Hematopoietic multipotent progenitor cell treated with erythropoietin and hydrocortisone succinate and interleukin-3 and kit ligand, for 15 days (in vitro differentiated cells): ENCODE data around the gene FHL1.

Source experiments
- DNase-seq: peaks from one replicate; pipeline ENCODE4 v3.0.0-alpha.2; 2015; ENCODE audit warnings: low spot score

The FHL1 gene

DNA sequence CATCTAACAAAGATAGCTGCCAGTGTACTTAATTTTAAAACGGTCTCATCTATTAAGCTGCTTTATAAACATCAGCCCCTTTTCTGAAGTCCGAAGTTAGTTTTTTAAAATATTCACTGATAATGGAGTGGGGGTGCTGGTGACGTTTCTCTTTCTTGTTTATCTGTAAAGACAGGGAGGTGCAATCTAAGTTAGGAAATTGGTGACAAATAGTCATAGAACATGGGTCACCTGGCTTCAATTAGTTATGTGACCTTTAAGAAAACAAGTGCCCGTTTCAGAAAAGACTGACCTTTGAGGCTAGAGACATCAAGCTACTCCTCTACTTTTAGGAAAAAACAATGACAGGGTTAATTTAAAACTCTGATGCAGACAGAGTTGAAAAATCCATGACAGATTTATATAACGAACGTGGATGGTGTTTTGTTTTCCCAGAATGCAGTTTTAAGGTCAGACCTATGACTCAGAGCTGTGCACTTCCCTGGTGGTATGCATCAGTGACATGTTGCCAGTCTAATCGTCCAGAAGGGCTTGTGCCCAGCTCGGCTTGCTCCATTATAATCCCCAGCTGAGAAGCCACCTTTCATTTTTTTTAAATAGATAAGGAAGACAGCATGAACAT lies 38.2 kb downstream of the FHL1 start:
- no peak for DNase-seq

DNA sequence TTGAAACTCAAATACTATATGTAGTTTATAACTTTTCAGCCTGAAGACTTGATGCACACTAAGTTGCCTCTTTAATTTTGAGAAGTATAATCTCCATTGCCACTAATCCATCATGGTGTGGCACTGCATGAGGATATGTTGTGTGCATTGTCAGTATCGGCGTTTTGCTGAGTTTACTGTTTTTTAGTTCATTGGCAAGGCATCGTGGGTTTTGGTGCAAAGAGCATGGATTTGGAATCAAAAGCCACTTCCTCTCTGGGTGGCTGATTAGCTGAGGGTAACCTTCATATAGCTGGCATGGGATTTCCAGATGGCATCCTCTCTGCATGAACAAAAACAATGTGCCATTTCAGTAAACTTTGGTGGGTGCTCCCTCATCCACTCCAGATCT lies 38.7 kb downstream of the FHL1 start:
- no peak for DNase-seq

DNA sequence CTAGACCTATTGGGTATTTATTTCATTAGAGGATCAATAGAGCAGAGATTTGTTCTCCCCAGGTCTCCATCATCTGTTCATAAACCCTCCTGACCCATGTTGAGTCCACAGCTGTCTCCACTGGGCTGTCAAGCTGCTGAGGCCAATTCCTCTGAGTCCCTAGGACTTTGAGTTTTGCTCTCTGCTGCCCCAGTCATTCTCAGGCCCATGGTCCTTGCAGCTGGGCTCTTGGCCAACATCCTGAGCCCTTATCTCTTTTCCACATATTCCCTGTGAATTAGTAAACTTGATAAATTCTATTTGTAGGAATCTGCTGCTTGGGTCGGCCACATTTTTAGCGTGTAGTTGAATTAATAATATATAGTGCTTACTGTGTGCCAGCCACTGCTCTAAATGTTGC lies 41.9 kb downstream of the FHL1 start:
- no peak for DNase-seq

DNA sequence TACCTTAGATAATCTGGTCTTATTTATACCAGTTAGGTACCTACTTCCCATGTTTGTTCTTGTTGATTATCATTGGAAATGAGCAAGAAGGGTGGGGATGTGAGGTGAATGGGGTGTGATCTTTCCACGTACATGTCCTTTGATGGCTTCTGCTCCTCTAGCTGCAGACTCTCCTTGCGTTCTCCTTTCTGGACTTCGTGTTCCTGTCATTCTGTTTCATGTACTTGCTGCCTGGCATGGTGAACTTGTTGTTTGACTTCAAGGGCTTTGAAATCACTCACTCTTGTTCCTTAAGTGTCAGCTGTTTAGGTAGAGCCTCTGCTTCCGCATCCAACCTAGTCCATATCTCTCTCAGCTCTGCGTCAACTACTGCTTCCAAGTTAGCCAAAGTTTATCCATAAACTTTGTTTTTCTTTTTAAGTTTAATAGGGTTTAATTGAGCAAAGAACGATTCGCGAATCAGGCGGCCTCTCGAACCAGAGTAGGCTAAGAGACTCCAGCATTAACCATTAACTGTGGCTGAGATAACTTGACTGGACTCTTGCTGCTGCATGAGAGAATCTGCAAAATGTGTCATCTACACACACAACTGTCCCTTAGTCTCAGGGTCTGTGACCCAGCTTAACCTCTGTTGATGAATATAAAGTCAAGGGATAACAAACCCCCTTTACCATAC lies 42.8 kb downstream of the FHL1 start:
- DNase-seq = no peak

DNA sequence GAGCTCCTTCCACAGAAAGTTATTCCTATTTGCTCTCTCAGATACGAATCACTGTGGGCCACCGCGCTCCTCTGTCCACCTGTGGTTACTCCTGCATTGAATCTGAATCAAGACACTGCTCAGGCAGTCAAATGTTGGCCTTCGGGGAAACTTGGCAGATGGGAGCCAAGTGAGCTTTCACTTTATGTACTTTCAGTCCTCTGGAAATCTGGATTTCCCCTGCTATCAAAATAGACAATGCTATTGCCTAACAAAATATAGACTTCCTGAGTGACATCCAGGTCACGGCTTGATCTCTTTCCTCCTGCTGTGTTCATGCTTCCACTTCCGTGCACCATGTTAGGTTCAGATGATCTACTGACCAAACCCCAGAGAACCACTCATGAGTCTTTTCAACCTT lies 43.8 kb downstream of the FHL1 start:
- DNase-seq = no peak

DNA sequence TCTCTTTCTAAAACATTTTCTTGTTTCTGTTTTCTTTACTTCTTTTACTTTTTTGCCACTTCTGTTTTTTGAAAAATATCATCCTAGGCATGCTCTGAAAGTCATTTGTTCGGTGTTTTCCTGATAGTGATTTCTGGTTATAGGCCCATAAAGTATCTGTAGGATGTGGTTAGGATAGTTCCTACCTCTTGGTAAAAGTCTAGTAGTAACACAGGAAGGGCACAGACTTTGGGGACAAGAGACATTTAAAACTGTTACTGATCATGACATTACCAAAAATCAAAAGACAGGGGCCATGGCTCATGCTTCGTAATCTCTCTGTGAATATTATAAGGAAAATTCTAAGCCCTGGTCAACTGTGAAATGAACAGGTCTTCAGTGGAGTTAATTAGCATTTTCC lies 44.8 kb downstream of the FHL1 start:
- no peak for DNase-seq

DNA sequence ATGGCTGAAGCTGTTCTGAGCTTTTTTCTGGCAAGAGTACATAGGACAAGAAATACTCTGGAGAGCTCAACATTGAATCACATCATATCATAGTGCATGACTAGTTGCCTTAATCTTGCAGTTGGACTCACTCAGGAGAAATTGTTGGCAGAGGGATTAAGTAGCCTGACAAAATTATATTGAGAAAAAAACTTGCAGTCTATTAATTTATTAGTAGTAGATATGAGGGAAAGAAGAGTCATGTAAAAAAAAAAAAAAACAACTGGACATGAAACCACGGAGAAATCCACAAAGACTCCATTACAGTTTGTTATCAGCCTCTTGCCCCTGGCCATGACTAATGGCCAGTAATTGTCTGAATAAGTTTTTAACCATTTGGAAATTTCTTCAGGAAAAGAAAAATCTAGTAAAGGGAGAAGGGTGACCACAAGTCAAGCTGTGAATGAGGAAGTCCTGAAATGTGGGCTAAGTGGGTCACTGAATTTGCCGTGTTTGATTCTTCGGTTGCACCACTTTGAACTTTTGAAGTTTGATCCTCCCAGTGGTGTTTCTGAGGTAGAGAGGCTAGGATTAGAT lies 45.6 kb downstream of the FHL1 start:
- no peak for DNase-seq

DNA sequence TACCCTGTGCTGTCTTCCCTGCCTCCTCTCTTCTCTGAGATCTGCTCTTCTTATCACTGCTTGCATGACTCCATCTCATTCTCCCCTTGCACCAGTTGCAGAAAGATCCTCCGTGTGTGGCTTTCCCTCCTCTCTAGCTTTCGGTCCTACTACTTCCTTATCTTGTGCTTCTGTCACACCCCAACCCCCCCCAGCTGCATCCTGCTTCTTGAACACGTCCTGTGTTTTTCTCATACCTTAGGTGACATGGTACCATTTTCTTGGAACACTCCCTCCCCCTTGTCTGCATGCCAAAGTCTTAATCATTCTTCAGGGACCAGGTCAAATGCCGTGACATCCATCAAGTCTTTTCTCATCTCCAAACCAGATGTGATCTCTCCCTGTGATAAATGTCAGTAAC lies 46.4 kb downstream of the FHL1 start:
- DNase-seq = no peak

DNA sequence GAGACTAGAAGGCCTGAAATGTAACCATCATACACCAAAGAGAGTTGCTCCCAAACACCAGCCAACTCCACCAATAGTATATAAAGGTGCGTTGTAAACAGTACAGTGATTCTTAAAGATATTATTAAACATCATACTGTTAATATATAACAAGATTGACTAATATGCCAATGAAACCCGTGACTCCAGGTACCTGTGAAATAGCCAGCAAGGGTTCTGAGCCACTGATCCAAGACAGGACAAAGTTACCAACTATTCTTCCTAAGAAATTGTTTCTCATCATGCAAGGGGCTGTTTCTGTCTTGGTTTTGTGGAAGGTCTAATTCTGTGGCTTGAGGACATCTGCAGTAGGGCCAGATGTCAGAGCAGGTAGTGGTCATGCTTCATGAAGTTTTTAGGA lies 47.2 kb downstream of the FHL1 start:
- DNase-seq = no peak

DNA sequence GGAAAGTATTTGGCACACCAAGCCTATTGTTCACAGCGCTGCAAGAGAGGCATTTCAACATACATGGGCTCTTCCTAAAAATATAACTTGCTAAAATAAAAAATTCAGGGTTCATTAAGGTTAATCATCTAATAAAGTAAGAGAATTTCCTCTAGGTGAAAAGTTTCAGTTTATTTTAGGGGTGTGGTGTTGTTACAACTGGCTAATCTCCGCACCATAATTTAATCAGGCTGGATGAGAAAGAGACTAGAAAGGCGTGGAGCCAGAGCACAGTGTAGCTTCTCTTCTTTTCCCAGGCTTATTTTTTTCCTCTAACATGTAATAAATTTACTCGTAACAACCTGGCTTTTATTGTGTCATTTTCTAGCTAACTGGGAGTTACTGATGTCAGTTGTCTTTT lies 47.9 kb downstream of the FHL1 start:
- no peak for DNase-seq

DNA sequence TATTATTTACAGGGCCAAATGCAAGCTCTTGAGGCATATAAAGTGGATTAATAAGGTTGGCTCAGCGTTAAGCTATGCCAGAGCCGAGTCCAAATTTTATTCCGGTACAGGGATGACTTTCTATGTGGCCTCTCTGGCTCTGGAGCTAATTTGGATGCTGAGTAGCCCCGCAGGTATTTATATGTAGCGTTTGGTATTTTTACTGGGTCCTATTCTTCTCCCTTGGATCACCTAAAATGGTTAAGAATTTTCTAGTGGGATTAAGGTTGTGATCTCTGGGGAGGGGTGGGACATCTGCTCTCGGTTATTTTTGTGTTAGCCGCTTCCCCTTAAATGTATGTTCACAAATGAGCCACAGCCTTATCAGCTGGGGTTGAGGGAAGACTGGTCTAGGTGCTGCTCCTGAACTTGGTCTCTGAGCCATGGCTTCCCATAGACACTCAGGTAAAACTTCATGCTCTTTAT lies 49.4 kb downstream of the FHL1 start:
- no peak for DNase-seq

DNA sequence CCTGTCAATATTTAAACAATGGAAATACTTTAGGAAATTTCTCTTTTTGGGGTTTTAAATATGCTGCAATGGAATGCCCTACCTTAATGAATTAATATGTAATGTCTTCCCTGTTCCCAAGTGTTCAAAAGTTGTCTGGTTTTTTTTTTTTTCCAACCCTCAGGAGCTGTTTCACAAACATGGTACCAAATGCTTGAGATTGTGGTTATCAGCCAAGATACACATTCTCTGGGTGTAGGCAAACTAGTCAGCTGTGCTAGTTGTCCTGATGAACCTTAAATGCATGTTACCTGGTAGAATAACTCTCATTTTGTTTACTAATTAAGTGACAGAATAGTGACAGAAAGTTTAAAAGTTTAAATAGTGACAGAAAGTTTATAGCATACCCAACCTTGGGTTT lies 50.7 kb downstream of the FHL1 start:
- no peak for DNase-seq

DNA sequence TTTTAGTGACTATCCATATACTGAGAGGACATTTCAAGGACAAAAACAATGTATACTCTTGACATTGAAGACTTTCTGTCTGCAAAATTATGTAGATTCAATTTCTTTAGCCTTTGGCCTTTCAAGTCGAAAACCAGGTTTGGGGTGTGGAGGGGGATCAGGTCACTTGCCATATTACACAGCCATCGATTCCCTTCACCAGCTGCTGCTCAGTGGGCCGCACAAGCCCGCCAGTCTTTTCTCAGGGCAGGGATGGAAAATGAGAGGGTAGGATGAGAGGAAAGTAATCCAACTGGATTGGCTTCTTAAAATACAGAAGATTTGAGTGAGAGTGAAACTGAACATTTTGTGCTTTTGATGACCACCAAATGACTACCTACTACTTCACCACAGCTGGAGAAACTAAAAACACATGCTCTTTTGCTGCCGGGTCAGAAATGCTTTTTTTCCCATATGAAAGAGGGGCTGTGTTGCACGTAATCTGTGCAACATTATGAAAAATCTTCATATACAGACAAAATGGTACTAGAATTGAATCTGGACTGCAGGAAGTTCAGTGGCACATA lies 51.4 kb downstream of the FHL1 start:
- no peak for DNase-seq

DNA sequence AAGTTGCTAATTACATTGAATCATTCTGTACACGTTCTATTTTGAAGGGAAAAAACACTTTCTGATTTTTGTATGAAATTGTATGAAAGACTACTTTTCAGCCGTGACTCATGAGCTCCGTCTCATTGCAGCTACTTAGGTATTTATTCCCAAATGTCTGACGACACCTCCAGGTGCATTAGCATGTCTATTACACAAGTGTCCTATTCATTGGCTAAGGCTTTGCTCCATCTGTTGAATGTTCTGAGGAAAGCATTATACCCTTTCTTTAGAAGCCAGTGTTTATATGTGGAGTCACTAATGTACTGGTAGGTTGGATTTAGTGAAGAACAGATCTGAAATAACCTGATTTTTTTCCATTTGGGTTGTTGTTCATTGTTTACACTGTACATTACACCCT lies 52.0 kb downstream of the FHL1 start:
- no peak for DNase-seq

DNA sequence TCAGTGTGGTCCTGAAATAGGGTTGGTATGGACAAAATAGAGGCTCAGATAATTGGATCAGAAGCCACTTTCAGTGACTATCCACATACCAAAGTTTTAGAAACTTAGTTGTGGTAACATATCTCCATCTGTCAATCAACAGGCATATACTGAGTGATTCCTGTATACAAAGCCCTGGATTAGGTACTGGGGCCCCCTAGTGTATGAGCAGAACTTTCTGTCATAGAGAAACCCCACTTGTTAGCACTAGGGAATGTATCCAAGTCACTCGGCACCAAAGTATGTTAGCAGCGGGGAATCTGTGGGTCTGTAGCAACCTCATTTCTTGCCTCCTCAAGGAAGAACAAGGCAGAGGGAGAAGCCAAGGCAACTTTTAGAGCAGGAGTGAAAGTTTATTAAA lies 53.1 kb downstream of the FHL1 start:
- DNase-seq = no peak

DNA sequence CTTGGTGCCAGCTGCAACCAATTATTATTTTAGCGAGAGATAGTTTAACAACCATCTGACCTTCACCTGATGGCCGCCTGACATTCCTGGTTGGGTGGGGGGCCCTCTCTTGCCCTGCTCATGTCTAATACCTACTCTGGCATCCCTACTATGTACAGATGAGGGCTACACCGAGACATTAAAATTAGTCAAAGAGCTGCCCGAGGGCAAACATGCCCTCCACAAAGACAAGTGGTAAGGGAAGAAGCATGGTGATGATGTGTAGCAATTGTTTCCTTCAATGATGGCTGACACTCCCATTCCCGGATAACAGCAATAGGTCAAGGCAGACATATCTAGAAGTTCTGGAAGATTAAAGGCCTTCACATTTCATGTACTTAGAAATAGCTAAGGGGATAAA lies 54.3 kb downstream of the FHL1 start:
- DNase-seq = no peak

DNA sequence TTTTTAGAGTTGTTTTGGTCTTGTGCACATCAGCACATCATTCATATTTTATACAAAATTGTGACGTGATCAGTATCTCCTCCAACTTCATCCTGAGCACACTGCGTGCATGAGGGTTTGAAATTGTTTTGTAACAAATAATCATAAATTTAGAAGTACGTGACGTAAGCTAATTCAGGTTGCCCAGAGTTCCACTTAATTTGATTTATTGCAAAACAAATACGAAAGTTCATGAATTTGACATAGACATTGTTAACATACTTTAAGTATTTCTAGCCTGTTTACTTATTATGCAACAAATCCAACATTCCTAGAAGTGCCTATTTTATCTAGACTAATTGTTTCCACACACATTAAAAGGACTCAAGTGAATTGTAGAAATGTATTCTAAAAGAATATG lies 55.6 kb downstream of the FHL1 start:
- no peak for DNase-seq

DNA sequence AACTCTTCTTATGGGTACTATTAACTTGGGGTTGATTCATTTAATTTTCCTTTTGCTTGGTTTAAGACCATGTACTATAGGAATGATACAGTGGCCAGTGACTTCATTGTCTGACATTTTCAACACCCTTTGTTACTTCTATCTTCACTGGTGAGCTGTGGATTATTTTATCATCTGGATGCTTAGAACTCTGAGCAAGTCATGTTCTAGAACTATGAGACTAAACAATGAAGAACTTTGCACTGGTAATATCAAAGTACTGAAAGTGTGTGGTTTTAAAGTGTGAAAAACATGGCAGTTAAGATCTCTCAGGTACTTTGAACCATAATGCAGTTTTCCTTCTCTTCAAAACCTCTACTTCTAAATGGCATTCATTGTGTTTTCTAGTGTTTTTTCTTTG lies 56.1 kb downstream of the FHL1 start:
- no peak for DNase-seq

DNA sequence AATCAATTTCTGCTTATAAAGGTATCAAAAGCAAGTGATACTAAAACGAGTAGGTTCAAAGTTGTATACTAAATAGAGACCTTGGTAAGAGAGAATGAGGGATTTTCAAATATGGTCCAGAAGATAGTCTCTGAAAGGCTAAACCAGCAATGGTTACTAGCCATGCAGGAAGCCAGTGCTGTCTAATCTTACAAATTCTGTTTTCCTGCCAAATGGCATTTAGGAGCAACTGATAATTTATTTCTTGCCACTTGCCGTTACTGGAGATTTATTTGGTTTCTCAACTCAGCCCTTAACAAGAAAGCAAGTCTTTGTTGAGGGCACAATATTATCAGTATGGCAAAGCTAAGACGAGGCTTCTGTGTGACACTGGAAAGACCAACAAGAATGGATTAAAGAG lies 56.6 kb downstream of the FHL1 start:
- no peak for DNase-seq

DNA sequence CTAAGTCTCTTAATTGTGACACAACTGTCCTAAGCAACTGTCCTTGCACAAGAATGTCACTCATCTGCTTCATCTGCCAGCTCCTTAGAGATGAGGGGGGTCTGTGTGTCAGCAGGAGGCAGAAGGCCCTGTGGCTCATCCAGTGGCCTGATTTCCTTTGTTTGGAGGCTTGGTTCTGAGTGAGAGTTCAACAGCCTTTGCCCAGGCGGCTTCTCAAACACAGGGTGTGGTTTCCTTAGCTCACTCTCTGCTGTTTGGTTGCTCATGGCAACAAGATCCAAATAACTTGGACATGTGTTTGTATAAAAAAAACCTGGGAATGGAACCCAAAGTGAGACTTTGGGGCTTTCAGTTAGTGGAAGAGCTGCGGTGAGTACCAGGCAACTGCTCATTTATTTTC lies 57.2 kb downstream of the FHL1 start:
- DNase-seq = no peak

DNA sequence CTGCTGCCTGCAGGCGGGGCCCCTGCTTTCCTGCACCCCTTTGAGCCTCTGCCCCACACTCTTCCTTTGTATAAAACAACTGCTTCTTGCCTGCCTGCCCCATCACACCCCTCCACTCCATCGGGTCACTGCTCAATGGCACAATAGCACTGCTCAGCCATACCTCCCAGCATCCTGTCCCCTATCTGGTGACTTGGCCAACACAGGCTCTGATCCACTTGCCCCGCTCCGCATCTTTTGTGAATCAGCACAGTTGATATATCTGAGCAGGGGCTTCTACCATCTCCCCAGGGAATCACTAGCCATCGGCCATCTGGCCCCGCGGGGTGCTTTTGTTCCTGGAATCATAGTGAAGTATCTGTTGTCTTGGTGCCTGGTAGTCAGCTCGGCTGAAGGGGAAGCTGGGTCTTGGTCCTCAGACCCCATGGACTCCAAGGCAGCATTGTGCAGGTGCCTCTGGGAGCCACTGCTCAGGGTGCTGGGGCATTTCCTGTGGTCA lies 58.6 kb downstream of the FHL1 start:
- no peak for DNase-seq

DNA sequence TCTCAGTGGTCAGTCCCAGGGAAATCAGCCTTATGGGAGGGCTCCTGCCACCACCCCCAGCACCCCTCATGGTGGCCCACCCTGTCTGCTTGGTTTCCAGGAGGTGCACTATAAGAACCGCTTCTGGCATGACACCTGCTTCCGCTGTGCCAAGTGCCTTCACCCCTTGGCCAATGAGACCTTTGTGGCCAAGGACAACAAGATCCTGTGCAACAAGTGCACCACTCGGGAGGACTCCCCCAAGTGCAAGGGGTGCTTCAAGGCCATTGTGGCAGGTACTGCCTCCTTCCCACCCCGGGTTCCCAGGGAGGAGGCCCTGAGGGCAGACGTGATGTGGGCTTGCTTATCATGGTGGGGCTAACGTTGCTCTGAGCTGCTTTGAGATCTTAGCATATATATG lies 59.6 kb downstream of the FHL1 start:
- no peak for DNase-seq

DNA sequence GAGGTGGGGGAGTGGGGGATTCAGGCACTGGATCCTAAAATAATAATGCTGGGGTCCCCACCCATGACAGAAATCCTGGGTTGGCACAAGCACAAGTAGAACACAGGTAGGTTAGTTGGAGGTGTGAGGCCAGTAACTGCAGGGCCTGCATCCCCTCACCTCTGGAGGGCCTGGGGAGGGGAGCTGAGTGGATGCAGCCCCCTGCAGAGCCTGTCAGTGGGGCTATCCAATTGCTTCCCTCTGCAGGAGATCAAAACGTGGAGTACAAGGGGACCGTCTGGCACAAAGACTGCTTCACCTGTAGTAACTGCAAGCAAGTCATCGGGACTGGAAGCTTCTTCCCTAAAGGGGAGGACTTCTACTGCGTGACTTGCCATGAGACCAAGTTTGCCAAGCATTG lies 60.2 kb downstream of the FHL1 start:
- DNase-seq = no peak
